T-helper 2 cell (primary cell): ENCODE data around the gene EPPIN.

Experiments
- DNase-seq, 5 experiments: peaks; one replicate each; pipeline versions ENCODE4 v3.0.0 to v3.0.0-alpha.2; 2012 to 2022

Gene EPPIN

DNA sequence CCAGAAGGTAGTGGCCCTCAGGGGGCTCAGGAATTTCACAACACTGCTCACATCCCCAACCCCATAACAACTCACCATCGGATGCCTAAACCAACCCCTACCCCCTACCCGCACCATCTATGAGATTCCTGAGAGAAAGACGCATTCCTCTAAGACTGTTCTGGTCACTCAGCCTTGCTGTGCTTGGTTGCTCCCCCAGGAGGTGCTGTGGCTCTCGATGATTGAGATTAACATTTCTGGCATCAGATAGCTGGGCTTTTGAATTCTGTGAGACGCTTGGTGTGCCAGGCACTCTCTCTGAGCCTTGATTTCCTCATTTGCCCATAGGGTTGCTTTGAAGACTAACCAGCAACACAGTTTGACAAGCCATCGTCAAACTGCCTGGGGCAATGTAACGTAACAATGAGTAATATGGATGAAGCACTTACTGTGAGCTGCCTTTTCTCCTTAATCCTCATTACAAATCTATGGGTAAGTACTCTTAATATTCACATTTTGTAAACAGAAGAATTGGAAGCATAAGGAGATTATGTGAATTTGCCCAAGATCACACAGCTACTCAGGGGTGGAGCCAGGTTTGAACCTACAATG lies 8.9 kb downstream of the EPPIN start:
- no peak for DNase-seq

DNA sequence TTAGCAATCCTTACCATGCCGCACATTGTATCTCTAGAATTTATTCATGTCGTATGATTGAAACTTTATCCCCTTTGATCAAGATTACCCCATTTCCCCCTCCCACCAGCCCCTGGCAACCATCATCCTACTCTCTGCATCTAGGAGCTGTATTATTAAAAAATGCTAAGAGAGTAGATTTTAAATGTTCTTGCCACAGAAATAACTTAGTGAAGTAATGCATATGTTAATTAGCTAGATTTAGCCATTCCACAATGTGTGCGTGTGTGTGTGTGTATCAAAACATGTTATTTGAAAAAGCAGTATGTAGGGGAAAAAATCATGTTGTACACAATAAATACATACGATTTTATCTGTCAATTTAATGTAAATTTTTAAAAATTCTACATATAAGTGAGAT lies 19.9 kb downstream of the EPPIN start:
- DNase-seq, result no peak

DNA sequence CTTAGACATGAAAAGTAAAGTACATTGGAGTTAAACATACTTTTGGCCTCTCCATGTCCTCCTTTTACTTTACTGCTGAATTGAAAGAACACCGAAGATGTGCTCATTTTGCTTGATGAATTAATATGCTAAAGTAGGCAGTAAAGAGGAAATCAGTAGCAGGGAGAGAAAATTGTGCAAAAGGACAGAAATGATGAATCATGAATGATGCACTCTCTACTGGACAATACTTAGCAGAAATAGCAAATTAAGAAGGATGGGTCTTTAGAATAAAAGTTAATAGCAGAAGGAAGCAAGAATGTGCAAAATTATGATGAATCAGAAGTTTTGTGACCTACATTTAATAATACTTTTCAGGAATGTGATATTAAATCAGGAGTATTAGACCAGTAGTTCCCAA lies 23.4 kb downstream of the EPPIN start:
- no peak for DNase-seq

DNA sequence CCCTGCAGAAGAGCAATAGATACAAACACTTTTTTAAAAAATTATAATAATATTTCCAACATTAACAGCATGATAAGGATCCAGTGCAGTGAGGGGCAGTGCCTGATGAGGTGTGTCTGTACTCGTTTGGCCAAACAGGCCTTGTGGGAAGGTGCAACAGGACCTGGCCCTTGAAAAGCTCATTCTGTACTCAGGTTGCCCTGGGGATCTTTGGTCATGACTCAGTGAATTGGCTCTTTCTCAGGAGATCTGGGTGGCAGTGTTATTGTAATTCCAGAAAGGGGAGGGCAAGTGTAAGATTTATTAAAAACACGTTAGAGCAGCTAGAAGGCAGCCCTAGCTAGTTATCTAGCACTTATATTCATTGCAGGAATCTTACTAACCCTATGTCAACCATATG lies 28.9 kb downstream of the EPPIN start:
- no peak for DNase-seq

DNA sequence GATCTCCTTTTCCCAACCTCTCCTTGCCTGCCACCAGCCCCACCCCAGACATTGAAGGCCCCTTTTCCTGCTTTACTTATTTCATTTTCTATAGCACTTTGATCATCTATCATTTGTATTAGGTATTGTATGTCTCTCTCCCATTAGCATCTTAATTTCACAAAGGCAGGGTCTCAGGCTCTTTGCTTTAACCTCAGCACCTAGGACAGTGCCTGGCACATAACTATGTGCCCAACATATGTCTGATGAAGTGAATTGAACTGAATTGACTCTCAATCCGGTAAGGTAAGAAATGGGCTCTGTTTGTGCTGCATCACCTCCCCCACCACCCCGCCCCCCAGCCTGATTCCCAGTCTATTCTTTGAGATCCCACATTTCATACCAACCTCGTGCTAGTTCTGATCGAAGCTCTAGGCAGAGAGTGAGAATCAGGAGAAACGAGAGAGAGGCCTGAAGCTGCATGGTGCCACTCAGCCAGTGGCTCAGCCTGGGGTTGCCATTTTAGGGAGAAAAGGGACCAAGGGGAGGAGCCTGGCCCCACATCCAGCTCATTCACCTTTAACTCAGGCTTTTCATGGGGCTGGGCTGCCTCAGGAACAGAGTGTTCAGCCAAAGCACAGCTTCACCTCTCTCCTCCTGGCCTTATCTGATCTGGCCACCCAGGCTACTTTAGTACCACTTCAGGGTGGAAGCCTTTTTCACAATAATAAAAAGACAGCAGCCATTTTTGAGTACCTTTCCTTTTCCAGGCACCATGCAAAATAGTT lies 31.9 kb downstream of the EPPIN start, which contains the start of gene SPINT3:
SPINT3 (minus strand) TSS at position 476 of the 767 bp plus-strand sequence; CDS start at position 462, 14 bp downstream.
- no peak for DNase-seq

DNA sequence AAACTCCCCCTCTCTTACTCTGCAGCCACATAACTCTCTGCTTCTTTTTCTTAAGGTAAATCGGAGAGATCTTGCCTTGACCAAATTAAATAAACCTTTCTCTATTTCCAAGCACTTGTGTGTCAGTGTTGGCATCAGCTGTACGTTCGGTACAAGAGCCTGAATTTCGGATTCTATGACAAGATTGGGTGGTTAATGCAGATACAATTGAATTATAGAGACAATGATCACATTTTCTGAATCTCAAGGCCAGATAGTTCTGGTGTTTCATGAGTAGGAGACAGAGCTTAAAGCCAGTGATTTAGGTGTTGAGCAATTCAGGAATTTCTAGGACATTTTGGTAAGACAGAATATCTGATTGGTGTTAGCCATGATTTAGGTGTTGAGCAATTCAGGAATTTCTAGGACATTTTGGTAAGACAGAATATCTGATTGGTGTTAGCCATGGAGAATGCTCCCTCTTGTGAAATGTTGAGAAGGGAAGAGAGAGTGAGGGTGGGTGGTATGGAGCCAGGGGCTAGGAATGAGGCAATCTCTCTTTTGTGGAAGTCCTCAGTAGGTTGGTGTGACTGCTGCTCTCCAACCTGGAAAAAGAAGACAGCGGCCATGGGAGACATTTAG lies 36.8 kb downstream of the EPPIN start:
- no peak for DNase-seq

DNA sequence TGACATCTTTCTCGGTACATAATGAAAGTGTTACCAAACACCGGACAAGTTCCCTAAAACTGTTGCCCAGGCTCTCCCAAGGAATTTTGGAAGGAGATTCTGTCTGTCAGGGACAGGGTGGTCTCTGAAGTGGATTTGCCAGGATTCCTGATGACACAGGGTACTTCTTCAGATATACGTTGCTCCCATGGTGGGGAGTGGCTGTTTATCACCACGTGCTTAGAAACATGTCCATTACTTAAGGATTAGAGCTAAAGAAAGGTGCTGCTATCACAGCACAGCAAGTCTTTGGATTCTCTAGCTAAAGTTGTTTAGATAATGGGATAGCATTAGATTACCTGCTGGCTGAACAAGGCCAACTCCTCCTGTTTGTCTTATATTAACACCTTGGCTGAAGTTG lies 38.1 kb downstream of the EPPIN start:
- no peak for DNase-seq

DNA sequence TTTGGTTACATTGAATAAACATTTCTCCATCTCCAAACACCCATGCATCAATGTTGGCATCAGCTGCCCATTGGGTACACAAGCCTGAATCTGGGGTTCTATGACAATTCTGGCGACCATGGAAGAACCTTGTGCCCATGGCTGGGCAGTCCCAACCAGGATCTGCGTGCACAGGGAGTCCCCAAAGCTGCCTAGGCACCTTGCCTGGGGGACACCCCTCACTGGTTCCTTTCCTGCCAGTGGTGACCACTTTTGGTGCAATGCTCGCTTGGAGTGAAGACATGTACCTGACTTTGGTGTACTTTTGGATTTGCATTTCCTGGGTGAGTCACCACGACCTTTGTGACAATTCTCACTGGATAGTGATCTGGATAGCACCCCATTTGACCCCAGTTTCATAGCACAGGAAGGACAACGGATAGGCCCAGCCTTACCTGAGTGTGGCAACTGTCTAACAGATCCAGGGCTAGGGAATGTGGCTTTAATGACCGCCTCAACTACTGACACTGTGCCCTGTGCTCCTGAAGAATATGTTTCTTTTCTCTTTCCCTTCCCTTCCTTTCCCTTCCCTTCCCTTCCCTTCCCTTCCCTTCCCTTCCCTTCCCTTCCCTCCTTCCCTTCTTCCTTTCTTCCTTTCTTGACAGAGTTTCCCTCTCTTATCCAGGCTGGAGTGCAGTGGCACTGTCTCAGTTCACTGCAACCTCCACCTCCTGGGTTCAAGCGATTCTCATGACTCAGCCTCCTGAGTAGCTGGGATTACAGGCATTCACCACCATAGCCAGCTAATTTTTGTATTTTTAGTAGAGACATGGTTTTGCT lies 38.9 kb downstream of the EPPIN start:
- peak in 1 of 5 experiments; percentile 2 for DNase-seq

DNA sequence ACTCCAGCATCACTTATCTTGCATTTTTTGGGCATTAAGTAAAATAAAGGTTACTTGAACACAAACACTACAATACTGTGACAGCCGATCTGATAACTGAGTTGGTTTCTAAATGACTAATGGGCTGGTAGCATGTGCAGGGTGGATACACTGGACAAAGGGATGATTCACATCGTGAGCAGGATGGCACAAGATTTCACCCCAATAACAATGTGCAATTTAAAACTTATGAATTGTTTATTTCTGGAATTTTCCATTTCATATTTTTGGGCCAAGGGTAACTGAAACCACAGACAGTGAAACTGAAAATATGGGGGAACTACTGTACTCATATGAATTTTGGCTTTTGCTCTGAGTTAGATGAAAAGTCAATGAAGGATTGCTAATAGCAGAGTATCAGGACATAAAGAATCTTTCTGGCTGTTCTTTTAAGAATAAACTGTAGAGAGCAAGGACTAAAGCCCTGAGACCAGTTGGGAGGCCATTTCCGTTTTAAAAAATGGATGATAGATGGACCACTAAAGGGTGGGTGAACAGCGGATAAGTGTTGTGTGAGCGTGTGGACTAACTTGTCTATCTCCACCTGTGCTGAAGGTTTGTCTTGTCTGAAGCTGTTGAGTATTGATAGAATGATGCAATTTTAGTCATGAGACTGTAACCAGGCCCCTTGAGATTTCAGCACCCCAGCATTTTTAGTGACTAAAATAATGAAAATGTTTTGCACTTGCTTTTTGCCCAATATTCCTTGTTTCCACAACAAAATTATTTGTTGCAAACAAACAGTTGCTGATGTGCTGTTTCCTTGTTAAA lies 40.0 kb downstream of the EPPIN start:
- peak in 1 of 5 experiments; percentile 66 for DNase-seq

DNA sequence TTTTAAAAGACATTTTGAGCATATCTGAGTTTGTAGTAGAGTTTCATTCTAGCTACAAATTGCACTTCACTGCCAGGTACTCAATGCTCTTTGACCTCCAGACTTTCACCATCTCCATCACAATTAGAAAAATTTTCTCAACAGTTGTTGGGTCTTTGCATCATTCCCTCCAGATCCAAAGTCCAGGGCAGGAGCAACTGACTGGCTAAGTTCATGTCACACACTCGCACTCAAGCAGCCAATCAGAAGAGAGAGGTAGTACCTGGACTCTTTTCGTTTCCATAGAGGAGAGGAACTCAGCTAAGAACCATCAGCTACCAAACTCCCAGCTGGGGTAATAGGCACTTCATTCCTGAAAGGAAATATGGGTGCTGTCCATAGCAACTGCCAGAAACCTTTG lies 40.8 kb downstream of the EPPIN start:
- no peak for DNase-seq

DNA sequence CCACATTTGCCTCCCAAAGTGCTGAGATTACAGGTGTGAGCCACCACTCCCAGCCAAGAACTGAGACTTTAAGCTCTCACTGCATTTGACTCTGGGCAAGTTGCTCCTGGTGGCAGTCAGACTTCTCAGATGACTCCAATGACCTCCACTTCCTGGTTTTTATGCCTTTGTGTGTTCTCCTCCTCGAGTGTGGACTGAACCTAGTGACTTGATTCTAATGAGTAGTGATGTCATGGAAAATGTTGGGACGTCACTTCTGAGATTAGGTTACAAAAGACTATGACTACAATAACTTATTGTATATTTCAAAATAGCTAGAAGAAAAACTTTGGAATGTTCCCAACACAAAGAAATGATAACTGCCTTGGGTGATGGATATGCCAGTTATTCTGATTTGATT lies 43.8 kb downstream of the EPPIN start:
- DNase-seq, result no peak

DNA sequence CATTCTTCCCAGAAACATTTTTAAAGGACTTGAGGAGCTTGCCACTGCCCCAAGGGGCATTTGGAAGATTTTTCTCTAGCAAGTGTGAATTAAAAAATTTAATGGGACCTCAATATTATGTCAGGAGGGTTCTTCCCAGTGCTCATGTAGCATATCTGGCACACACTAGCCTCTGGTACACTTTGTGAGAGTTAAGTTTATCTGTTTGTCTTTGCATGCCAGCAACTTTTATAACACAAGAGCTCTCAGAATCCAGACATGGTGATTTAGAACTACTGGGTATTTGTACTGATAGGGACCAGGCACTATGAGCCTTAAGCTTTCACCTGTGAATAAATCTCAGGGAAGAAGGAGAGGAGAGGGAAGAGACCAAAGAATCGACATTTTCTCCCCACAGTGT lies 44.6 kb downstream of the EPPIN start:
- DNase-seq, result no peak

DNA sequence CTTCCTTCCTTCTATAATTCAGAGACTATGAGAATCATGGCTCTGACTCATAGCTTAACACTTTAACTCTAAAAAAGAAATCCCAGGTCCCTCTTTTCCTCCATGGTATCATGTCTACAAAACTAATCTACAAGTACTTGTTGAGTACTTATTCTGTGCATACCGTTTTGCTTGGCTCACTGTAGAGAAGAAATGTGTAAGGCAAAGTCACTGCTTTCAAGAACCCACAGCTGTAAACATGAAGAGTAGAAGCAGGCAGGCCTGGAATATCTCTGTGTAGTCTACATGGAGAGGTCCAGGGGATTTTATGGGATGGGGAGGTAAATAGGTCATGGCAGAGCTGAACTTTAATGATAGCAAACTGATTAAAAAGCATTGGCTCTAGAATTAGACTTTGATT lies 45.6 kb downstream of the EPPIN start:
- no peak for DNase-seq

DNA sequence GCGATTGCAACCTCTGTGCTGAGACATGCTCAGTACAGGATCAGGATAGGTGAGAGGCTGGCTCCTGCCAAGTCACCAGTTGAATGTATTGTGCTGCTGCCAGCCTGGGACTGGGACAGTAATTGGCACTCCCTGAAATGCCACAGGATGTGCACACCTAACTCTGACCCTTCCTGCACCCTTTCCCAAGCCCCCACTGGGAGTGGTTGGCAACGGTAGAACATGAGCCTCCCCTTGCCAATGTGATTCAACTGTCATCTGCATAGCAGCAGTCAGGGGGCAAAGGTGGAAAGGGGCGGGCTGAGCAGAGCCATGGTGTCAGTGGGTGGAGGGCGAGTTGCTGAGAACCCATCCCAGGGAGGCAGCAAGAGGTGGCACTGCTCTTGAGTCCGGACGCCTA lies 47.2 kb downstream of the EPPIN start:
- no peak for DNase-seq

DNA sequence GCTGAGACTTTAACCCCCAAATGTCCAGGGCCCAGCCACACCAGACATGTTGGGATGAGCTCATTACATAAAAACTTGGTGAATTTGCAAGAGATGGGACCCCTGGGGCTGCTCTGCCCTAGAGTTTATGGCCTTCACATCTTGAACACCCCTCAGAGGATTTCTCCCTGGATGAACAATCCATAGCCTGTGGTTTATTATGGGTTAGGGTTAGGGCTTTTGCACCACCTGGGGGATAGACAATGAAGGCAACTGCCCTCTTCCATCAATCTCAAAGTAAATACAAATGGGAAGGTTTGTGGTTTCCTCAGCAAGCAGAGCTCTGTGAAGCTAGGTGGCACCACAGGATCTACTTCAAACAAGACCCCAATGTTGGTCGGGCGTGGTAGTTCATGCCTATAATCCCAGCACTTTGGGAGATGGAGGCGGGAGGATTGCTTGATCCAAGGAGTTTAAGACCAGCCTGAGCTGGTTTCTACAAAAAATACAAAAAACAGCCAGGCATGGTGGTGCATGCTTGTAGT lies 49.2 kb downstream of the EPPIN start:
- DNase-seq, result no peak

DNA sequence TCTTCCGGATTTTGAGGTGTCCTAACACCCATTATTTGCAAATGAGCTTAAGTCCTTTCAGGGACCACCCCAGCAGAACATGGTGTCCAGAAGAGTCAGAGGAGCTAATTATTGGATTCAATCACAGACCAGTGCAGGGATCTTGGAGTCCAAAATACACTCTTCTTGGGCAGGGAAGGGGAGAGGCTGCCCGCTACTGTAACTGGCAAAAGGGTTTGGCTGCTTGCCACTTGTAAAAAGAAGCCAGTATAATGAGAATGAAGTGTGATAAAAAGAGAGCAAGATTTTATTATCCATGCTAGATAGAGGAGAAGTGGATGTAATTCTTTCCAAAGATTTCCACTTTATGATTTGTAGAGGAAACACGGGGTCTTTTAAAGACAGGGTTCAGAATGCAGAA lies 51.0 kb downstream of the EPPIN start:
- no peak for DNase-seq

DNA sequence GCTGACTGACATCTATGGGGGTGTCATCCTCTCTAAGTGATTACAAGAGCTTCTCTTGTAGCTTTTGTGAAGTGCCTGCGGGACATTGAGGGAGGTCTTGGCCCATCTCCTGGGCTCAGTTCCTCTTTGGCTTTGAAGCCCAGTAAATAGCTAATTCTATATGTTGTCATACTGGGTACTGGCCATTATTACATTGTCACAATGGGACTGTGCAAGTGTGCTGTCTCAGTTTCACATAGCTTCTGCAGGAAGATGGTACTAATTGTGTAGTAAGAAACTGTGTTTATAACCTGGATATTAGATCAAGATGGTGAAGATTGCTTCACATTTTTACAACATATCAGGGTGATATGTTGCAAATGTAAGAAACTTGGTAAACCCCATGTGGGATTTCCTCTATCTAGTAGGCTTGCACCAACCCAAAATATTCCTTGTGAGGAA lies 51.7 kb downstream of the EPPIN start:
- no peak for DNase-seq
